HEK293 (cell line): ENCODE data around the gene KIF18B.

Source experiments
- HOXD13 ChIP-seq: sonication (generic); formaldehyde crosslinking; IDR thresholded peaks from 2 replicates; pipeline ENCODE4 v1.8.0; 2022; ENCODE audit warnings: missing genetic modification reagents, borderline replicate concordance
- PATZ1 ChIP-seq: fragments of 450-650 bp; formaldehyde crosslinking; IDR thresholded peaks from 2 replicates; pipeline ENCODE4 v1.5.1; 2016; ENCODE audit warnings: missing biosample characterization, missing genetic modification characterization
- PRDM10 ChIP-seq: fragments of 450-650 bp; formaldehyde crosslinking; IDR thresholded peaks from 2 replicates; pipeline ENCODE4 v1.5.1; 2016; ENCODE audit warnings: missing biosample characterization, missing genetic modification characterization
- SP2 ChIP-seq: fragments of 450-650 bp; formaldehyde crosslinking; IDR thresholded peaks from 2 replicates; pipeline ENCODE4 v1.5.1; 2016; ENCODE audit warnings: missing biosample characterization, missing genetic modification characterization
- TRIM28 ChIP-seq: IDR thresholded peaks from 2 replicates; pipeline ENCODE4 v1.6.1; 2011; ENCODE audit warnings: low read length, control low read depth, borderline replicate concordance
- ZIC2 ChIP-seq: fragments of 450-650 bp; formaldehyde crosslinking; IDR thresholded peaks from 2 replicates; pipeline ENCODE4 v1.5.1; 2016; ENCODE audit warnings: missing biosample characterization, missing genetic modification characterization
- ZNF114 ChIP-seq: fragments of 450-650 bp; formaldehyde crosslinking; IDR thresholded peaks from 2 replicates; pipeline ENCODE4 v1.5.0; 2017; ENCODE audit warnings: missing biosample characterization, missing genetic modification characterization
- ZNF132 ChIP-seq: fragments of 450-650 bp; formaldehyde crosslinking; IDR thresholded peaks from 2 replicates; pipeline ENCODE4 v1.5.1; 2017; ENCODE audit warnings: missing biosample characterization, missing genetic modification characterization, borderline replicate concordance
- ZNF140 ChIP-seq: fragments of 450-650 bp; formaldehyde crosslinking; IDR thresholded peaks from 2 replicates; pipeline ENCODE4 v1.5.1; 2016; ENCODE audit warnings: missing biosample characterization, missing genetic modification characterization
- ZNF184 ChIP-seq: fragments of 450-650 bp; IDR thresholded peaks from 2 replicates; pipeline ENCODE4 v1.5.1; 2018; ENCODE audit warnings: missing biosample characterization, mild to moderate bottlenecking, missing genetic modification characterization
- ZNF19 ChIP-seq: fragments of 450-650 bp; formaldehyde crosslinking; IDR thresholded peaks from 2 replicates; pipeline ENCODE4; 2016; ENCODE audit warnings: missing biosample characterization, missing genetic modification characterization, low read depth
- ZNF211 ChIP-seq: fragments of 450-650 bp; formaldehyde crosslinking; IDR thresholded peaks from 2 replicates; pipeline ENCODE4 v1.5.1; 2016; ENCODE audit warnings: low read depth, missing biosample characterization, missing genetic modification characterization
- ZNF266 ChIP-seq: fragments of 450-650 bp; formaldehyde crosslinking; IDR thresholded peaks from 2 replicates; pipeline ENCODE4 v1.5.1; 2016; ENCODE audit warnings: missing biosample characterization, missing genetic modification characterization, low read depth
- ZNF292 ChIP-seq: fragments of 450-650 bp; formaldehyde crosslinking; IDR thresholded peaks from 2 replicates; pipeline ENCODE4 v1.5.1; 2016; ENCODE audit warnings: low read depth, missing biosample characterization, missing genetic modification characterization, borderline replicate concordance
- ZNF335 ChIP-seq: fragments of 450-650 bp; formaldehyde crosslinking; conservative IDR thresholded peaks from 2 replicates; pipeline ENCODE4 v1.5.1; 2016; ENCODE audit warnings: missing biosample characterization, missing genetic modification characterization
- ZNF341 ChIP-seq: fragments of 450-650 bp; formaldehyde crosslinking; IDR thresholded peaks from 2 replicates; pipeline ENCODE4; 2016; ENCODE audit warnings: low read depth, missing biosample characterization, missing genetic modification characterization
- ZNF391 ChIP-seq: fragments of 450-650 bp; formaldehyde crosslinking; IDR thresholded peaks from 2 replicates; pipeline ENCODE4 v1.5.1; 2016; ENCODE audit warnings: low read depth, missing biosample characterization, missing genetic modification characterization, borderline replicate concordance
- ZNF518A ChIP-seq: fragments of 450-650 bp; formaldehyde crosslinking; conservative IDR thresholded peaks from 2 replicates; pipeline ENCODE4 v1.5.1; 2016; ENCODE audit warnings: low read depth, missing biosample characterization, missing genetic modification characterization
- ZNF549 ChIP-seq: fragments of 450-650 bp; IDR thresholded peaks from 2 replicates; pipeline ENCODE4 v1.5.1; 2018; ENCODE audit warnings: missing biosample characterization, missing genetic modification characterization, mild to moderate bottlenecking, inconsistent platforms, moderate library complexity
- ZNF560 ChIP-seq: fragments of 450-650 bp; formaldehyde crosslinking; IDR thresholded peaks from 2 replicates; pipeline ENCODE4 v1.5.1; 2017; ENCODE audit warnings: missing biosample characterization, missing genetic modification characterization, borderline replicate concordance
- ZNF585B ChIP-seq: fragments of 450-650 bp; formaldehyde crosslinking; IDR thresholded peaks from 2 replicates; pipeline ENCODE4 v1.5.1; 2016; ENCODE audit warnings: missing biosample characterization, missing genetic modification characterization
- ZNF621 ChIP-seq: fragments of 450-650 bp; formaldehyde crosslinking; IDR thresholded peaks from 2 replicates; pipeline ENCODE4 v1.5.1; 2017; ENCODE audit warnings: missing biosample characterization, missing genetic modification characterization
- ZNF629 ChIP-seq: fragments of 450-650 bp; formaldehyde crosslinking; IDR thresholded peaks from 2 replicates; pipeline ENCODE4 v1.5.1; 2017; ENCODE audit warnings: missing biosample characterization, missing genetic modification characterization
- ZNF704 ChIP-seq: fragments of 450-650 bp; formaldehyde crosslinking; IDR thresholded peaks from 2 replicates; pipeline ENCODE4 v1.5.1; 2016; ENCODE audit warnings: missing biosample characterization, missing genetic modification characterization
- ZNF785 ChIP-seq: fragments of 450-650 bp; formaldehyde crosslinking; IDR thresholded peaks from 2 replicates; pipeline ENCODE4 v1.5.1; 2016; ENCODE audit warnings: missing biosample characterization, missing genetic modification characterization
- ZNF791 ChIP-seq: fragments of 450-650 bp; formaldehyde crosslinking; IDR thresholded peaks from 2 replicates; pipeline ENCODE4 v1.5.1; 2016; ENCODE audit warnings: missing biosample characterization, missing genetic modification characterization
- ZSCAN18 ChIP-seq: fragments of 450-650 bp; formaldehyde crosslinking; IDR thresholded peaks from 2 replicates; pipeline ENCODE4 v1.5.1; 2016; ENCODE audit warnings: missing biosample characterization, missing genetic modification characterization

The KIF18B gene

GRCh38 chr17:44971776-44972483 is 24.4 kb upstream of the KIF18B start (continued):
- TF ChIP-seq PRDM10 (tag by site-specific recombination) (peak; percentile 77), ZNF785 (tag by site-specific recombination) (no peak), ZNF518A (tag by site-specific recombination) (no peak), ZIC2 (tag by site-specific recombination) (no peak), ZNF585B (tag by site-specific recombination) (no peak), ZNF560 (tag by site-specific recombination) (no peak), ZNF132 (tag by site-specific recombination) (no peak), ZNF19 (tag by site-specific recombination) (no peak), TRIM28 (no peak), ZNF549 (no peak), ZNF791 (no peak), ZNF629 (tag by site-specific recombination) (no peak), ZNF140 (tag by site-specific recombination) (no peak), ZNF335 (tag by site-specific recombination) (no peak), SP2 (tag by site-specific recombination) (no peak), ZNF211 (tag by site-specific recombination) (no peak), ZNF184 (no peak), ZNF704 (tag by site-specific recombination) (no peak), HOXD13 (CRISPR knock-in tag) (no peak), ZNF292 (tag by site-specific recombination) (no peak), ZNF114 (no peak), ZNF621 (tag by site-specific recombination) (no peak), ZSCAN18 (tag by site-specific recombination) (no peak), ZNF266 (no peak), PATZ1 (tag by site-specific recombination) (0 out of 2 replicates have a peak, but pooled peaks have one; percentile 23), ZNF341 (tag by site-specific recombination) (peak; percentile 62), ZNF391 (tag by site-specific recombination) (no peak)
